Right ventricle myocardium inferior (tissue), 1 donor: Measurements from ENCODE around the gene TMEM39A. TPM values are rescaled to one million over a fixed set of nuclear protein-coding genes. Genes with fewer than 3 reads are reported as not detected.

ENCODE experiments used
- ATAC-seq: fragments of 200-7000 bp; cut with Tn5 transposase; one replicate; pipeline ENCODE4 v1.9.1; 2020; ENCODE audit warnings: mild to moderate bottlenecking, moderate library complexity
- DNase-seq: peaks from one replicate; pipeline ENCODE4 v3.0.0; 2021; ENCODE audit errors: missing footprints
- intact Hi-C: fragments of 100-400 bp; cut with DNase I; formaldehyde crosslinking; loops from one replicate; pipeline ENCODE4 v1.11.0; 2022
- long read RNA-seq: library from polyadenylated mRNA; unstranded; transcript quantifications from one replicate; pipeline ENCODE4 v2.0.0, GENCODE V29; 2021
- total RNA-seq: library from RNA; stranded (reverse); fragmentation: NEBNext Ultra II Directional; extraction: Animal tissue kit (Norgen Biotek cat#: 25700); gene quantifications from one replicate; pipeline ENCODE4 v1.2.1, GENCODE V29; 2021
- donor health status: DM: no; HTN: yes; CAD: no; lungs with severe emphysema.

Gene TMEM39A, protein sequence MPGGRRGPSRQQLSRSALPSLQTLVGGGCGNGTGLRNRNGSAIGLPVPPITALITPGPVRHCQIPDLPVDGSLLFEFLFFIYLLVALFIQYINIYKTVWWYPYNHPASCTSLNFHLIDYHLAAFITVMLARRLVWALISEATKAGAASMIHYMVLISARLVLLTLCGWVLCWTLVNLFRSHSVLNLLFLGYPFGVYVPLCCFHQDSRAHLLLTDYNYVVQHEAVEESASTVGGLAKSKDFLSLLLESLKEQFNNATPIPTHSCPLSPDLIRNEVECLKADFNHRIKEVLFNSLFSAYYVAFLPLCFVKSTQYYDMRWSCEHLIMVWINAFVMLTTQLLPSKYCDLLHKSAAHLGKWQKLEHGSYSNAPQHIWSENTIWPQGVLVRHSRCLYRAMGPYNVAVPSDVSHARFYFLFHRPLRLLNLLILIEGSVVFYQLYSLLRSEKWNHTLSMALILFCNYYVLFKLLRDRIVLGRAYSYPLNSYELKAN
- 17.0 TPM for total RNA-seq
- long read RNA-seq, full-length matches to known transcripts: 5 of 10 reads
- long read RNA-seq, partial matches to known transcripts: 2 of 10 reads
- long read RNA-seq, other reads (novel, unspliced or antisense): 3 of 10 reads

DNA sequence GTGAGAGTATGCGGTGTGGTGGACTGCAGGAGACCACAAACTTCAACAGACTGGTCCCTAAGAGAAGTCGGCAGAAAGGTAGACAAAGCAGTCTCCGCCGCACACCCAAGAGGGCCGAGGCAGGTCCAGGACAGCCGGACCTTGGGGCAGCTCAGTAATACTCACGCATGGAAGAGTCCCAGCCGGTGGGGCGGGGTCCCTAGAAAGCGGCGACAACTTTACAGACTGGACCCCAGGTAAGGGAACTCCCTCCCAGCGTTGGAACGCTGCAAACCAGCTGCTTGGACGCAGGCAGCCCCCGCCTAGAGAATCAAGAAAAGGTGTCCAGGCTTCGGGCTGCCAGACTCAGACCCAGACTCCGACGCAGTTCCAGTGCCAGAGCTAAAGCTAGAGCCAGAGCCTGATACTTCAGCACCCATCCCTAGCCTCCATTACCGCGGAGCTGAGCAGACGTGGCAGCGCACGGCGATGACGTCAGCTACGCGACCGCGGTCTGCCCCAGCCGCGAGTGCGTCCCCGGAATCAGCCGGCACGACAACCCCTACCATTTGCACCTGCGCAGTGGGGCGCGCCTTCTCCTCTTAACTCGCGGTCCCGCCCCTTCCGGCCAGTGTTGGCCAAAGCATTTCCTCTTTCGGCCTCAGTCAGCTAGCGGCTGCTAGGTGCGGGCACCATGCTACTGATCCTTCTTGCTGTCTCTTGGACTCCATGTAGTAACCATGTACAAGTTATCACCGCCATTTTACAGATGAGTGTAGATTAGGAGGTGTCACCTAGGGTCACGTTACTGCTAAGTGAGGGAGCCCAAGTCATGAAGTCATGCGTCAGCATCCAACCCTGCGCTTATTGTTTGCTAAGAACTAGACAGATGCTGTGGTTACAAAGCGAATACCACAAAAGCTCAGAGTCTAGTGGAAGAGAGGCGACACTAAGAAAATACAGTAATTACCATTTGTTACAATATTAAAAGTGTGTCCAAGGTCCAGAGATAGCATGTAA is at the start of gene TMEM39A:
TMEM39A (minus strand) TSS at position 445 of the 999 bp plus-strand sequence. CDS start 1,541 bp downstream, outside the sequence.
- intact Hi-C loops: loop anchor here (1.0 to 2.0 kb wide), 2 partner anchors 35 to 214 kb away; partner anchors contain the start of genes COX17 and TIMMDC1
- DNase-seq (peak; percentile 100), ATAC-seq (peak; percentile 99)

DNA sequence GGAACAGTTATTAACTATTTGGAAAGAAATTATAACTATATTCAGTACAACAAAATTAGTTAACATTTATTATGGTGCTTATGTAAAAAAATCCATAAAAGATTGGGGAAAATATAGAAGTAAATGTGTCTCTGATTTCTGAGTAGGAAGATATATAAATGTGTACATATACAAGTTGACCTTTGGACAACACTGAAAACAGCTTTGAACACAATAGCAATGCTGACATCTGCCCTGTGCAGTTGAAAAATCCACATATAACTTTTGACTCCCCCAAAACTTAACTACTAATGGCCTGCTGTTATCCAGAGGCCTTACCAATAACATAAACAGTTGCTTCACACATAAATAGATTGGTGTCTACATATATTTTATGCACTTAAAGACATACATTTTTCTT is 47.3 kb upstream of the TMEM39A start:
- DNase-seq (no peak), ATAC-seq (no peak)

DNA sequence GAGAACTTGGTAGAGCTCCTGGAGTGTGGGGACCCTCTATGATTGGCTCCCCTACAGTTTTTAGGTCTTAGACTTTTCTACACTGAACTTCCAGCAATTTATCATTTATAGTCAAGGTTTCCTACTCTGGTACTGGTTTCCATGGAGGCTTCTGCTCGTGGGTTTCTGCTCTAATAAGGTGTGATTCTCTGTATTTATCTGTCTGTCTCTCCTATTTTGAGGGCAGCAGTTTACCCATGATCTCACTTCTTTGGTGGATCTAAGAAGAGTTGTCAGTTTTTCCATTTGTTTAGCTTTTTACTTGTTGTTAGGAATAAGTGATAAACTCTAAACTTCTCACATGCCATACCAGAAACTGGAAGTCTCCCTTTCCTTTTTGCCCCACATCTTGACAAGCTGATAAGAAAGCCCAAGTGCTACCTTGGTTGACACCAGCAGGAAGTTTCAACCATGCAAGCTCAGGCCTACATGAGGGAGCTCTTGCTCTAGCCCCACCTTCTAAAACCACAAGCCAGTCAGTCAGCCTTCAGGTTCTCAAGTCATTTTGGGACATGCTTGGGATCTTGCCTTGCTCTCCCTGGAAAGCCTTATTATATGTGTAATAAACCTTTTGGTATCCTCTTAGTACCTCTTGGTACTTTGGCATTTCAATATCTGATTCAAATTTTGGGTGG is 44.9 kb upstream of the TMEM39A start:
- no peak for ATAC-seq
- DNase-seq: no peak
- intact Hi-C loops: no loop called here

More for the DNA sequence above, 47.3 kb upstream of the TMEM39A start:
- intact Hi-C loops: no loop called here

- intact Hi-C loops: no loop called here
- no peak for DNase-seq
- no peak for ATAC-seq
These were observed 44.0 kb upstream of the TMEM39A start for GRCh38 chr3:119507404-119507803.

DNA sequence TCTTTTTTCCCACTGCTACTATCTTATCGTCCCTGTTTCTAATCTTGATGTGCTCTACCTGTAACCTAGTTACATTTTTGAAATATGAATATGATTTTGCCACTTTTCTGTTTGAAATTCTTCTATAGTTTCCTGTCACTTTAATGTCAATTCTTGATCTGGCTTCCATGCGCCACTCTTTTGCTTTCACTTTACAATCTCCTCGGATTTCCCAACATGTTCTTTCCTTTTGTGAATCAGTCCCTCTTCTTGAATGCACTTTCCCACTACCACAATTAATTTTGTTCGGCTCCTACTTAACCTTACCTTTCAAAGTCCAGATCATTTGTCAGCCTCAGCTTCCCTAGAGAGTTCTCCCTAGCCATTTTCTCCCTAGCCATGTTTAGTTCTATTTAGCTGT is 43.2 kb upstream of the TMEM39A start:
- intact Hi-C loops: no loop called here
- ATAC-seq: no peak
- DNase-seq: no peak

DNA sequence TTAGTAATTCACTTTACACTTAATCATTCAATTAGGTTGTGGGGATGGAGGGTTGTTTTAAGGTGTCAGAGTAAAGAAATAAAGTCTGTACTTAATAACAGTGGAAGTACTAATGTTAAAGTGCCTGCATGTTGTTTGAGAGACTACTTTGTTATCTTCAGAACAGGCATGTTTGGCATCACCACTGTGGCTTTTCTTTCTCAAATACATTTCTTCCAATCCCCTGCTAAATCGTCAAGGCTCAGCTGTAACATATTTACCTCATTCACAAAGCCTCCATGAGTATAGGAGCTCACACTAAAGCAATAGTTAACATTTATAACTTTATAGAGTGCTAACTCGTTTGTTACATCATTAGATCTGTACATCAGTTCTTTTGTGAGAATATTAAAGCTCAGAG is 37.5 kb upstream of the TMEM39A start:
- DNase-seq: no peak
- intact Hi-C loops: loop anchor here (5.0 kb wide), 1 partner anchor 176 kb away; the partner anchor contains the start of gene COX17
- ATAC-seq: no peak

GRCh38 chr3:119500265-119500664 is 36.9 kb upstream of the TMEM39A start:
- DNase-seq (no peak), ATAC-seq (no peak)
- intact Hi-C loops: loop anchor here (5.0 kb wide), 1 partner anchor 177 kb away; the partner anchor contains the start of gene COX17

GRCh38 chr3:119498186-119499011 is 35.0 kb upstream of the TMEM39A start, which contains the start of gene TIMMDC1:
TSS of gene TIMMDC1 (plus strand) at chr3:119498547. CDS start at chr3:119498734, 187 bp downstream.
- DNase-seq (peak; percentile 97), ATAC-seq (peak; percentile 100)
- intact Hi-C loops: loop anchor here (2.0 kb wide), 1 partner anchor 36 kb away; the partner anchor contains the start of gene TMEM39A

DNA sequence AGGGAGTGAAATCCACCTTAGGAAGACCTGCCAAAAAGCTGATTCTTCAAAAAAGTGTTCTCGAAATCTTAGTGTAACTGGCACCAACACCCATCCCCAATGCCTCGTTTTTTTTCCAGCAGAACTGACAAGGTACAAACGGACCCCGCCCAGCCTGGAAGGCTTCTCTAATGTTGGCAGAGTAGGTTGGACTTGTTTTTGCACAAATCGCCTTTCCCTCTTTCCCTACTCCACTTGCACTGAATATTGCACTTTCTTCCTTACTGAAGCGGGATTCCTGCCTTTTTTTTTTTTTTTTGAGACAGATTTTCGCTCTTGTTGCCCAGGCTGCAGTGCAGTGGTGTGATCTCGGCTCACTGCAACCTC is 34.4 kb upstream of the TMEM39A start:
- DNase-seq: no peak
- no peak for ATAC-seq
- intact Hi-C loops: loop anchor here (2.0 kb wide), 1 partner anchor 35 kb away; the partner anchor contains the start of gene TMEM39A

DNA sequence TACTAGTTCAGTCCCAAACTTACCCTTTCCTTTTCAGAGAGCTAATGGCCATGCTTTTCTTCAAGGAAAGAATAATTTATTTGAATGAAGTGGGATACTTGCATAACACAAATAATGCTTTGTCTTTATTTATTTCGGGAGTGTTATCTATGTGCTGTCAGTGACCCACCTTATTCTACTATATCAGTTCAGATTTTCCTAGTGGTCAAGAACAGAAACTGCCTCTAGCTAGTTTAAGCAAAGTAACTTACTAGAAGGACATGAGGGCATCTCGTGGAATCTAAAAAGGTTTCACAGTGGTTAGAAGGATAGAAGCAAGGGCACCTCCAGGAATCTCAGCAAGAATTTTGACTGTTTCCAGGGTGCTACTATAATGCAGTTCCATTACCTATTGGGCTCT is 31.2 kb upstream of the TMEM39A start:
- no peak for ATAC-seq
- no peak for DNase-seq
- intact Hi-C loops: no loop called here

GRCh38 chr3:119492810-119493209 is 29.4 kb upstream of the TMEM39A start:
- intact Hi-C loops: no loop called here
- no peak for ATAC-seq
- no peak for DNase-seq

DNA sequence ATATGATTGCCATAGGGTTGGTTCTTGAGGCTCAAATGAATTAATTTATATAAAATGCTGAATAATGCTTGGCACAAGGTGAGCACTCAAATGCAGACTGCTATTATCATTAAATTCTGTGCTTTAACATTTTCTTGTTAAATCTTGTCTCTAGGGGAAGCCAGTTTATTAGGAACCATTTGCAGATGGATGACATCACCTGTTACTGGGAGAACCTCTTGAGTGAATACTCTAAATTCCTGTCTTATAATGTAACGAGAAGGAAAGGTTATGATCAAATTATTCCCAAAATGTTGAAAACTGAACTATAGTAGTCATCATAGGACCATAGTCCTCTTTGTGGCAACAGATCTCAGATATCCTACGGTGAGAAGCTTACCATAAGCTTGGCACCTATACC is 28.7 kb upstream of the TMEM39A start:
- ATAC-seq (no peak), DNase-seq (no peak)
- intact Hi-C loops: no loop called here

DNA sequence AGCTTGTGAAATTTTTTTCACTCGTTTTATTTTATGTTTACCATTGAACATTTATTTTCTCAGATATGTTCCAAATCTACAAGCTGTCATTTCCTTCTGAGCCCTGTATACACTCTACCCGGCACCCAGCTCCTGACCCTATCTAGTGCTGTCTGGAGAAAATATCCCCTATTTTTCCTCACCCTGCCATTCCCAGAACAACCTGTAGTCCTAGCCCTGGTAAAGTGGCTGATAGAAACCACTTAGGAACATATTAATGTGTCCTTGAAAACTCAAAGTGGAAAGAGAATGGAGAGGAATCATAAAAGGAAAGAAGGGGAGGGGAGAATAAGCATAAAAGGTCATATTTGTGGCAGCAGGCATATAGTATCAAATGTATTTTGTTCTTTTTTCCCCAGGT is 26.7 kb upstream of the TMEM39A start:
- intact Hi-C loops: no loop called here
- DNase-seq: no peak
- no peak for ATAC-seq

DNA sequence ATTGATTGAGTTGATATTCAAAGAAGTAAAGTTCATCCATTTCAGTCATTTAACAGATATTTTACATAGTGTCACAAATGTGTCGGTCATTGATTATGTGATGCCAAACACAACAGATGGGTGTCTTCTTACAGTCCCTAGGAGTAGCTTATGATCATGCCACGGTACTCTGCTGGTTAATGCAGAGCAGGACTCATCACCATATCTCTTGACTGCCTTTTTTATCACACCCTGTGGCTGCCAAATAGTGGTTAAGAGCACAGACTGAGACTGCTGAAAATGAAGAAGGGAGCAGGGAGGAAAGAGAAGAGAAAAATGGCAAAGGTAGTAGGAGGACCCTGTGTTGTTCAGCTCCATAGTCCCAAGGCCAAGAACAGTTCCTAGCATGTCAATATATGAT is 22.1 kb upstream of the TMEM39A start:
- DNase-seq (no peak), ATAC-seq (peak; percentile 76)
- intact Hi-C loops: no loop called here

- ATAC-seq (no peak), DNase-seq (no peak)
- intact Hi-C loops: no loop called here
These were observed 19.7 kb upstream of the TMEM39A start for GRCh38 chr3:119483101-119483500.

GRCh38 chr3:119481079-119481478 is 17.7 kb upstream of the TMEM39A start:
- intact Hi-C loops: no loop called here
- ATAC-seq (no peak), DNase-seq (no peak)

DNA sequence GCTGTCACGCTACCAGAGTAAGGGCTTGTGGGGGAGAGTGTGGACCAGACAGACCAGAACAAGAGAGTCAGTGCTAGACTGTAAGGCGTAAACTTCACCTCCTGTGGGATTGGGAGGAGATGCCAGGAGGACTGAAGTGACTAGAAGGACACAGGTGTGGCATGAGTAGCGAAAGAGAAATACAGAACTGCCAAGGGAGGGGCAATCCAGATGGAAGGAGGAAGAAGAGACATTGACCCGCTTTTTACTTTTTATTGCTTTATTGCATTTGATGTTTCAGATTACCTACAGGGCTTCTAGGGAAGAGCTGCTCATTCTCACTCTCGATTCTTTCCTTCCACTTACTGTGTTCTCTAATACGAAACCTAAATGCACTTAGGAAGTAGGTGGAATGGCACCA is 7.5 kb upstream of the TMEM39A start:
- DNase-seq (no peak), ATAC-seq (no peak)
- intact Hi-C loops: no loop called here
